Neural progenitor cell (in vitro differentiated cells): Measurements from ENCODE around the gene TSHZ2. TPM values are rescaled to one million over a fixed set of nuclear protein-coding genes. Genes with fewer than 3 reads are reported as not detected.

Source experiments
- DNase-seq: peaks from one replicate; pipeline ENCODE4 v3.0.0-alpha.2; 2016; ENCODE audit warnings: low spot score
- H2AFZ ChIP-seq: fragments of 200-600 bp; sonication (generic); replicated peaks from 2 replicates; pipeline ENCODE4 v1.6.1; 2016; ENCODE audit warnings: antibody characterized with exemption
- H3F3A ChIP-seq: fragments of 200-600 bp; sonication (generic); 2 replicates; pipeline ENCODE4 v1.6.1; 2016; ENCODE audit warnings: antibody characterized with exemption, low read depth
- H3K27ac ChIP-seq: fragments of 200-600 bp; sonication (generic); 2 replicates; pipeline ENCODE4 v1.5.1; 2016; ENCODE audit warnings: mild to moderate bottlenecking
- H3K27me3 ChIP-seq: fragments of 200-600 bp; sonication (generic); 2 replicates; pipeline ENCODE4 v1.6.1; 2016; ENCODE audit warnings: mild to moderate bottlenecking, moderate library complexity
- H3K36me3 ChIP-seq: fragments of 200-600 bp; sonication (generic); 2 replicates; pipeline ENCODE4 v1.5.1; 2016
- H3K4me1 ChIP-seq: fragments of 200-600 bp; sonication (generic); 2 replicates; pipeline ENCODE4 v1.6.1; 2016; ENCODE audit warnings: mixed run types
- H3K4me2 ChIP-seq: fragments of 200-600 bp; sonication (generic); 2 replicates; pipeline ENCODE4 v1.6.1; 2016
- H3K4me3 ChIP-seq: fragments of 200-600 bp; sonication (generic); 2 replicates; pipeline ENCODE4 v1.5.1; 2016
- H3K79me2 ChIP-seq: fragments of 200-600 bp; sonication (generic); 2 replicates; pipeline ENCODE4 v1.6.1; 2016; ENCODE audit warnings: low read depth
- H3K9ac ChIP-seq: fragments of 200-600 bp; sonication (generic); 2 replicates; pipeline ENCODE4 v1.6.1; 2016
- H3K9me3 ChIP-seq: fragments of 200-600 bp; sonication (generic); 2 replicates; pipeline ENCODE4 v1.5.1; 2016; ENCODE audit warnings: low read depth
- H4K20me1 ChIP-seq: fragments of 200-600 bp; sonication (generic); 2 replicates; pipeline ENCODE4 v1.6.1; 2016; ENCODE audit warnings: low read depth
- H3K27ac Mint-ChIP-seq: 3 replicates; pipeline ENCODE4 v1.8.0; 2021; ENCODE audit warnings: mixed read lengths
- H3K27me3 Mint-ChIP-seq: 2 replicates; pipeline ENCODE4 v1.8.0; 2022; ENCODE audit warnings: low read depth, mild to moderate bottlenecking, inconsistent platforms, moderate library complexity, mixed read lengths; ENCODE audit not compliant: insufficient read depth
- H3K36me3 Mint-ChIP-seq: 3 replicates; pipeline ENCODE4 v1.8.0; 2021; ENCODE audit warnings: mixed read lengths
- H3K4me1 Mint-ChIP-seq: 3 replicates; pipeline ENCODE4 v1.8.0; 2021; ENCODE audit warnings: mixed read lengths
- H3K4me3 Mint-ChIP-seq: 3 replicates; pipeline ENCODE4 v1.8.0; 2021; ENCODE audit warnings: mild to moderate bottlenecking, moderate library complexity, mixed read lengths
- H3K9me3 Mint-ChIP-seq: 3 replicates; pipeline ENCODE4 v1.8.0; 2020; ENCODE audit warnings: mixed read lengths
- CTCF ChIP-seq: fragments of 200-600 bp; sonication (generic); IDR thresholded peaks from 2 replicates; pipeline ENCODE4 v1.5.1; 2017; ENCODE audit warnings: antibody characterized with exemption, mild to moderate bottlenecking
- EZH2 ChIP-seq: fragments of 200-600 bp; sonication (generic); IDR thresholded peaks from 2 replicates; pipeline ENCODE4 v1.6.1; 2017; ENCODE audit warnings: antibody characterized with exemption, mild to moderate bottlenecking, moderate library complexity
- EZH2phosphoT487 ChIP-seq: fragments of 200-600 bp; sonication (generic); IDR thresholded peaks from 2 replicates; pipeline ENCODE4 v1.6.1; 2017; ENCODE audit warnings: antibody characterized with exemption
- total RNA-seq: library from RNA; depleted of rRNA; stranded (reverse); fragments of >200 nt; gene quantifications from 2 replicates; pipeline ENCODE4 v1.2.3, GENCODE V29; 2015; ENCODE audit warnings: low replicate concordance

TSHZ2 gene
- total RNA-seq, 1 donor from 2014 or later, result 1.8 TPM

GRCh38 chr20:53016534-53017042, 44.4 kb downstream of the TSHZ2 start:
- Histone ChIP-seq H3K4me1 (no peaks in the 10 kb centered on the region), H3K36me3 (no peaks in the 10 kb centered on the region), H3K4me3 (no peak overlapping the region), H4K20me1 (no peaks in the 10 kb centered on the region), H3K79me2 (no peaks in the 10 kb centered on the region), H3K9me3 (no peaks in the 10 kb centered on the region), H3K4me2 (no peak overlapping the region), H3K27me3 (no peaks in the 10 kb centered on the region), H3K9ac (no peak overlapping the region), H2AFZ (no peak overlapping the region), H3K27ac (no peak overlapping the region), H3F3A (no peaks in the 10 kb centered on the region)
- Mint-ChIP-seq H3K9me3 (peaks cover 11% of the 10 kb centered on the region), H3K4me3 (no peak overlapping the region), H3K36me3 (peaks cover 1% of the 10 kb centered on the region), H3K4me1 (no peaks in the 10 kb centered on the region), H3K27me3 (no peaks in the 10 kb centered on the region), H3K27ac (no peak overlapping the region)
- no peak for TF ChIP-seq CTCF
- no peak for TF ChIP-seq EZH2phosphoT487
- no peak for TF ChIP-seq EZH2
- no peak for DNase-seq

- Histone ChIP-seq H2AFZ (no peak overlapping the region), H3K4me3 (no peak overlapping the region), H4K20me1 (no peaks in the 10 kb centered on the region), H3K9me3 (no peaks in the 10 kb centered on the region), H3K79me2 (no peaks in the 10 kb centered on the region), H3F3A (no peaks in the 10 kb centered on the region), H3K27me3 (no peaks in the 10 kb centered on the region), H3K4me2 (no peak overlapping the region), H3K27ac (no peak overlapping the region), H3K36me3 (no peaks in the 10 kb centered on the region), H3K4me1 (no peaks in the 10 kb centered on the region), H3K9ac (no peak overlapping the region)
- Mint-ChIP-seq H3K4me3 (no peak overlapping the region), H3K36me3 (peaks cover 1% of the 10 kb centered on the region), H3K27me3 (no peaks in the 10 kb centered on the region), H3K9me3 (peaks cover 11% of the 10 kb centered on the region), H3K27ac (no peak overlapping the region), H3K4me1 (no peaks in the 10 kb centered on the region)
- no peak for DNase-seq
- TF ChIP-seq EZH2phosphoT487 (no peak), CTCF (no peak), EZH2 (no peak)
These were observed 45.0 kb downstream of the TSHZ2 start for GRCh38 chr20:53017206-53017605.

GRCh38 chr20:53019464-53019863, 47.3 kb downstream of the TSHZ2 start:
- Histone ChIP-seq H3K27me3 (no peaks in the 10 kb centered on the region), H3K79me2 (no peaks in the 10 kb centered on the region), H3K9ac (no peak overlapping the region), H2AFZ (no peak overlapping the region), H4K20me1 (no peaks in the 10 kb centered on the region), H3K4me2 (no peak overlapping the region), H3K9me3 (no peaks in the 10 kb centered on the region), H3K4me1 (no peaks in the 10 kb centered on the region), H3K4me3 (no peak overlapping the region), H3K27ac (no peak overlapping the region), H3K36me3 (no peaks in the 10 kb centered on the region), H3F3A (no peaks in the 10 kb centered on the region)
- H3K36me3 Mint-ChIP-seq, result peaks cover 1% of the 10 kb centered on the region
- H3K27ac Mint-ChIP-seq, result no peak overlapping the region
- peaks cover 7% of the 10 kb centered on the region for H3K9me3 Mint-ChIP-seq
- H3K27me3 Mint-ChIP-seq, result no peaks in the 10 kb centered on the region
- TF ChIP-seq EZH2 (no peak), EZH2phosphoT487 (no peak), CTCF (no peak)
- no peak for DNase-seq
- H3K4me3 Mint-ChIP-seq, result no peak overlapping the region
- H3K4me1 Mint-ChIP-seq, result peaks cover 5% of the 10 kb centered on the region
